Activated CD4-positive, alpha-beta T cell treated with anti-CD3 and anti-CD28 coated beads, Interleukin-2, amount 10 ng/mL, durations not matched to agents 24 days and 14 days (primary cell): ENCODE measurements around the gene ARHGAP29. TPM values are rescaled to one million over a fixed set of nuclear protein-coding genes. Genes with fewer than 3 reads are reported as not detected.

ENCODE experiments used
- DNase-seq: peaks from one replicate; pipeline ENCODE4 v3.0.0; 2022
- H3K27ac Mint-ChIP-seq: one replicate; pipeline ENCODE4 v1.8.0; 2022; ENCODE audit warnings: mild to moderate bottlenecking, mixed read lengths
- H3K27me3 Mint-ChIP-seq: one replicate; pipeline ENCODE4 v1.8.0; 2022; ENCODE audit warnings: mixed read lengths
- H3K36me3 Mint-ChIP-seq: one replicate; pipeline ENCODE4 v1.8.0; 2022; ENCODE audit warnings: low read depth, mild to moderate bottlenecking, mixed read lengths
- H3K4me1 Mint-ChIP-seq: one replicate; pipeline ENCODE4 v1.8.0; 2021; ENCODE audit warnings: mixed read lengths
- H3K4me3 Mint-ChIP-seq: one replicate; pipeline ENCODE4 v1.8.0; 2022; ENCODE audit warnings: mild to moderate bottlenecking, moderate library complexity, mixed read lengths
- H3K9me3 Mint-ChIP-seq: one replicate; pipeline ENCODE4 v1.8.0; 2021; ENCODE audit warnings: mixed read lengths
- intact Hi-C: fragments of 100-400 bp; cut with micrococcal nuclease; formaldehyde crosslinking; loops from one replicate; pipeline ENCODE4 v1.15.1; 2023
- total RNA-seq: library from RNA; stranded (reverse); gene quantifications from 2 replicates; pipeline ENCODE4 v1.2.3, GENCODE V29; 2022

The ARHGAP29 gene
- total RNA-seq, 1 donor from 2014 or later = not detected

DNA sequence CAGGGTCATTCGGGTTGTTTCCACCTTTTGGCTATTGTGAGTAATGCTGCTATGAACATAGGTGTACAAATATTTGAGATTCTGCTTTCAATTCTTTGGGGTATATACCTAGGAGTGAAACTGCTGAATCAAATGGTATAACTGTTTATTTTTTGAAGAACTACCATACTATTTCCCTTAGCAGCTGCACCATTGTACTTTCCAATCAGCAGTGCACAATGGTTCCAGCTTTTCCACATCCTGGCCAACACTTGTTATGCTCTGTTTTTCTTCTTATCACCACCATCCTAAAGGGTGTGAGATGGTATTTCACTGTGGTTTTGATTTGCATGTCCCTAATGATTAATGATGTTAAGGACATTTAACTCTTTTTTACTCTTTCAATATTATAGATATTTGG, 112.8 kb downstream of the ARHGAP29 start:
- H3K27me3 Mint-ChIP-seq = no peaks in the 10 kb centered on the region
- intact Hi-C loops = no loop called here
- no peak overlapping the region for H3K27ac Mint-ChIP-seq
- H3K36me3 Mint-ChIP-seq = no peaks in the 10 kb centered on the region
- no peak for DNase-seq
- H3K4me1 Mint-ChIP-seq = no peaks in the 10 kb centered on the region
- no peak overlapping the region for H3K4me3 Mint-ChIP-seq
- no peaks in the 10 kb centered on the region for H3K9me3 Mint-ChIP-seq

DNA sequence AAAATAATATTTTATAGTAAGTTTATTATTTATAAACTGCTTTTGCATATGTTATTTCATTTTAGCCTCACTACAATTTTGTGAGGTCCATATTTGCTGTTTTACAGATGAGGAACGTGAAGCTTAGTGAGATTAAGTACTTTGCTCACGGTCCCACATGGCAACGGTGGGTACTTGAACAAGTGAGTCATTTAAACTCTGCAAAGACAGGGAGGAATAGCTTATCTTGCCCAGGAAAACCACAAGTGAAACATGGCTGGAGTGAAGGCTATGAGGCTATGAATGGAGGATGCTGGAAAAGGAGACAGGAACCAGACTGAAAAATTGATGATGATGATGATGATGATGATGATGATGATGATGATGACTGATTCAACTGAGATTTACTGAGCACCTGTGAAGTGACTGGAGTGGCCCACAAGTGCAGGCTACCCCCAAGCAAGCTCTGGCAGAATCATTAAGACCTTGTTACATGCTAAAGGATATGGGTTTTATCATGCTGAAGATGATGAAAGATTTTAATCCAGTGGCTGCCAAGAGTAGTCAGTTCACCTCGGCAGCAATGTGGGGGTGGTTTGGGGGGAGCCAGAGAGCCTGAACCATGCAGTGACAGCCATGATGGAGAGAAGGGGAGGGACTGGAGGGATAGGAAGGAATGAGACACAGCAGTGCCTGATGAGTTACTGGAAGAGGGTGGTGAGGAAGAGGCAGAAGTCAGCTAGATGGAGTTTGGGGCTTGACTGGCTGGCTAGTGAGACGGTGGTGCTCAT, 115.0 kb downstream of the ARHGAP29 start:
- H3K9me3 Mint-ChIP-seq = no peaks in the 10 kb centered on the region
- H3K27ac Mint-ChIP-seq = no peak overlapping the region
- intact Hi-C loops = no loop called here
- H3K4me1 Mint-ChIP-seq = no peaks in the 10 kb centered on the region
- no peaks in the 10 kb centered on the region for H3K27me3 Mint-ChIP-seq
- H3K4me3 Mint-ChIP-seq = no peak overlapping the region
- DNase-seq = no peak
- no peaks in the 10 kb centered on the region for H3K36me3 Mint-ChIP-seq

Other genes with a start within 250 kb of the ARHGAP29 start
- 0.12 TPM in 1 of 2 replicates, not detected in the other for gene ABCA4, start 116.4 kb downstream of the ARHGAP29 start, total RNA-seq
- gene ABCD3, start 180.8 kb upstream of the ARHGAP29 start, total RNA-seq = 29.9 and 31.1 TPM in 2 replicates